GM04503 (cell line): ENCODE data around the gene BANF1.

ENCODE experiments used
- DNase-seq: peaks from one replicate; pipeline ENCODE4 v3.0.0-alpha.2; 2012; ENCODE audit warnings: low read depth

The BANF1 gene

DNA sequence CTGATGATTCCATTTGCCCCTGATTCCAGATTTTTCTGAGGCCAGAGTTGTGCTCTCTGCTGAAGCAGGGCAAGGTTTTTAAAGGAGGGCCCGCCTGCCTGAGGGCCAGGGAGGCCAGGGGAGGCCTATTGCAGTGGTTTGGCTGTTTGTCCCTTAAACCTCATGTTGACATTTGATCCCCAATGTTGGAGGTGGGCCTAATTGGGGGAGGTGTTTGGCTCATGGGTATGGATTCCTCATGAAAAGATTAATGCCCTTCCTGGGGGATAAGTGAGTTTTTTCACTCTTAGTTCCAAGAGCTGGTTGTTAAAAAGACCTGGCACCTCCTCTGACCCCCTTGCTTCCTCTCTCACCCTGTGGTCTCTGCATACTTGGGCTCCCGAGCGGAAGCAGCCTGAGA lies 37.5 kb downstream of the BANF1 start:
- DNase-seq, result no peak

DNA sequence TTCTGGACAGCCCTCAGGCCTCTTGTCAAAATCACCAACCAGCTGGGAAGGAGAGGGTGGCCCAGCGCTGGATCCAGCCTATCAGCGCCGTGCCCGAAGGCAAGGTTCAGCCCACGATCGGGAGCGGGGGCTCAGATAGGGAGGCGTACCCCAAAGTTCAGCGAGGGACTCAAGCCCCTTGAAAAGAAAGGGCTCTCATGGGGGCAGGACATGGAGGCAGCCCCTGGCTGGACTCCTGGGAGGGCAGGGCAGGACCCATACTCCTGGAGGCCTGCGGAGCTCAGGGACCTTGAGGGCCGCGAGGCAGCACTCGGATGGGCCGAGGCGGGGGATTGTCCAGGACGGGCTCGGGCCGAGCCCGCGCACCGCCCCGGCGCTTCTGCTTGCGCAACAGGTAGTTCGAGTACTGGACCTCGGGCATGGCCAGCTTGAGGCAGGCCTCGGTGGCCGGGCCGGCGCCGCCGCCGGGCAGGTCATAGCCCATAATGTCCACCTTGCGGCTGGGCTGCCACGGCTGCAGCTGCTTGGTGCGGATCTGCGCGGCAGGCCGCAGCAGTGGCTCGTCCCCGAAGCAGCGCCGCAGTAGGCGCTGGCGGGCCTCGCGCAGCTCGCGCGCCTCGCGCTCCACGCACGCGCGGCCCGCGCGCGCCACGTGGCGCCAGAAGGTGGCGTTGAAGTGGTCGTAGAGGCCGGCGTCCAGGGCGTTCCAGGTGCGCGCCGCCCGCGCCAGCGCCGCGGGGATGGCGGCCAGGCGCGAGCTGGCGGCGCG lies 40.1 kb downstream of the BANF1 start:
- no peak for DNase-seq

DNA sequence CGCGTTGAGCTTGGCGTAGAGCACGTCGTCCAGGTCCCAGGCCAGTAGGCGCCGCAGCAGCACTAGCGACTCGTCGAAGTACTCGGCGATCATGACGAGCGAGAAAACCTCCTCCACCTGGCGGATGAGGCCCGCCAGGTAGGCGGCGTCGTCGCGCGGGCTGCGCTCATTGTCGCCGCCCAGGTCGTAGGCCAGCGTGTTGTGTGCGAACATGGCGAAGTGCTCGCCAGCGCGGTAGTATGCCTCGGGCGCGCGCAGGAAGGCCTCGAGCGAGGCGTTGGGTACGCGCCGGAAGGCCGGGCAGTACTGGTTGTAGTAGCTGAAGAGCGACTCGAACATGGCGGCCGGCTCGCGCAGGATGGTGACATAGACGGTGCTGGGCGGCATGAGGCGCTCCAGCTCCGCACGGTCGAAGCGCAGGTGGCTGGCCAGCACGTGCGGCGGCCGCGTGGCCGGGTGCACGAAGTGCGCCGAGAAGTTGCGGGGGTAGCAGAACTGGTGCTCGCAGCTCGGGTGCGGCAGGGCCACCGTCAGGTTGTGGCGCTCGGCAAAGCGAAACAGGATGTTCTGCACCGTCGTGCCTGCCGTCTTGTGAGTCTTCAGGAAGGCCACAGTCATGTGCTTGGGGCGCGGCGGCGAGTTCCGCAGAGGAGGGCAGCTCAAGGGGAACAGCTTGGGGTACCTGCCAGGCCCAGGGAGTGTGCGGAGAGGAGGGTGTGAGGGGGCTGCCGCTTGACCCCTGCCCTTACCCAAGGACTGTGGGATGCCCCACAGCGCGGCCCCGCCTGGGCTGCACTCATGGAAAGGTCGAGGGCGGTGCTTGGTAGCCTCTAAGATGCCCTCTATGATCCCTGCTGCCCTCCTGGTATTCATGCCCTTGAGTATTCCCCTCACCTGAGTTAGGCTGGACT lies 40.9 kb downstream of the BANF1 start:
- no peak for DNase-seq

- DNase-seq, result no peak
Measured at GRCh38 chr11:66044757-66045156, 42.5 kb downstream of the BANF1 start.

GRCh38 chr11:66045177-66045639 lies 42.9 kb downstream of the BANF1 start:
- DNase-seq, result no peak

DNA sequence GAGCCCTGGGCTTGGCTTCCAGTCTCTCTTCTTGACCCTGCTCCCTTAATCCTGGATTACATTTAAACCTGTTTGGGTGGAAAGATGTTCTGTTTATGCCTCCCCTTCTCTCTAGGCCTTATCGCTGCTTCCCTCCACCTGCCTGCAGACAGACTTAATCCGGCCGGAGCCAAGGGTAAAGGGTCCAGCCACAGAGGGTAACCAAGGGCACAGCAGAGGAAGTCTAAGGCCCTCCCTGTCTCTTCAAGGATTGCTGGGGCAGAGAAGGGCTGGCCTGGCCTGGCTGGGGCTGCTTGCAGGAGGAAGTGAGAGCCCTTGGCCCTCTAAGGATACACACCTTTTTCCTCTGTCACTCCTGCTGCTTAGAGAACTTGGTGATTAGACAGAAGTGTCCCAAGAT lies 44.6 kb downstream of the BANF1 start:
- DNase-seq, result no peak

DNA sequence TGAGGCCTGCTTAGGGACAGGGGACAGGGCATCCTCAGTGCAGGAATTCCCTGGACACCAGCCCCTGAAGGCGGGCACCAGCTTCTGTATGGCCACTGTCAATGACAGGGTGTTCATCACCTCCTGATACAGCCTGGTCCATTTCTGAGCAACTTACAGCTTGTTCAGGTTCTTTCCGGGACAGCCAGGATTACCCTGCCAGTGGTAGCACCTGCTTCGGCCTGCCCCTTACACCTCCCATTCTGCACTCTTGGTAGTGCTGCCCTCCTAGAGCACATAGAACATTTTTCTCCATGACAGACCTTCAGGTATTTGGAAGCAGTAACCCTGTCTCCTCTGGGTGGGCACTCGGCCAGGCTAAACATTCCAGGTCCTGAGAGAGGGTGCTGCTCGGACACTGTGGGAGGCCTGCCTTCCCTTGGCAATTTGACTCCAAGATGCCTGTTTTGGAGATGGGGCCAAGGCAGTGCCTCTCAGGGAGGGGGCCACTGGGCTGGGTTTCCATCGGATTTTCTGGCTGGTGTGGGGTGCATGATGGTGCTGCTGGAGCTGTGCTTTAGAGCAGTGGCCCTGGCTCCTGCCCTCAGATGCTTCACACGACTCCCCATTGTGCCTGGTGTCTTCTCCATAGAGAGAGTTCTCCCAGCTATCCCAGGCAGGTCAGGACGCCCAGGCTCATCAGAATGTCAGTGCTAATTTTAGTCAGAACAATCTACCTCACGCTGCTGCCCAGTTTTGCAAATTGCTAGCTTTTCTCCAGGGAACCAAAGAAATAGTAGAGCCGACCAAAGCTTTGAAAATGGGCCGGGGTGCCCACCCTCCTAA lies 45.5 kb downstream of the BANF1 start:
- no peak for DNase-seq

GRCh38 chr11:66048547-66049323 lies 46.4 kb downstream of the BANF1 start, which contains the start of gene GAL3ST3:
Gene GAL3ST3 (minus strand): TSS chr11:66049161. CDS start chr11:66045415, 3,746 bp downstream.
- no peak for DNase-seq

- no peak for DNase-seq
Measured at GRCh38 chr11:66050581-66051231, 48.4 kb downstream of the BANF1 start.

GRCh38 chr11:66051371-66051765 lies 49.1 kb downstream of the BANF1 start:
- DNase-seq, result no peak

- peak; percentile 86 for DNase-seq
Measured at GRCh38 chr11:66051766-66052663, 49.7 kb downstream of the BANF1 start, which contains the start of gene SF3B2. Gene SF3B2 (plus strand): TSS chr11:66052364. CDS start chr11:66052385, 21 bp downstream.

DNA sequence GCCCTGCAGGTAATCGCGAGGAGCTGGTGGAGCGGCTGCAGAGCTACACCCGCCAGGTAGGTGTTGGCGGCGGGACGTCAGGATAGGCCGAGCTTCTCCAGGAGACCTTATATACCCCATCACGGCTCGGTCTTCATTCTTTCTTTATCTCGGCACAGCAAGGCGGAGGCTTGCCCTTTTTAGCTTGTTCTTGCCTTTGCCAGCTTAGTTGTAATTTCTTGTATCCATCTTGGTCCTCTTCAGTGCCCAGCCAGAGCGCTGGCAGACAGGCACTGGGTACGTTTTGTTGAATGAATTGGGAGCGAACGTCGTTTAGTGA lies 50.3 kb downstream of the BANF1 start:
- DNase-seq, result no peak
